Spinal cord (tissue), 10 donors: Measurements from ENCODE around the gene XAB2. TPM values are rescaled to one million over a fixed set of nuclear protein-coding genes. Genes with fewer than 3 reads are reported as not detected.
"Not testable (repeated sequence)": the region's sequence is repeated elsewhere in the genome, so short reads cannot be mapped to it uniquely, and the experiment has no call there.

Experiments
- DNase-seq, 6 donors: peaks; one replicate each; pipeline versions ENCODE4 v3.0.0 to v3.0.0-alpha.2; 2013 to 2015; ENCODE audit warnings: low spot score in 6 of 6, low read depth in 4 of 6
- H3K27ac ChIP-seq: one replicate; pipeline ENCODE4 v1.5.1; 2013; ENCODE audit warnings: low read depth, low read length, control low read depth
- H3K27me3 ChIP-seq: one replicate; pipeline ENCODE4 v1.6.1; 2013; ENCODE audit warnings: low read length; ENCODE audit not compliant: control insufficient read depth, insufficient read depth
- H3K36me3 ChIP-seq: one replicate; pipeline ENCODE4 v1.6.1; 2013; ENCODE audit warnings: low read length; ENCODE audit not compliant: control insufficient read depth, insufficient read depth
- H3K4me1 ChIP-seq: one replicate; pipeline ENCODE4 v1.6.1; 2013; ENCODE audit warnings: low read length; ENCODE audit not compliant: control insufficient read depth, insufficient read depth
- H3K4me3 ChIP-seq: one replicate; pipeline ENCODE4 v1.5.1; 2013; ENCODE audit warnings: low read depth, low read length, control low read depth
- H3K9me3 ChIP-seq: one replicate; pipeline ENCODE4 v1.6.1; 2013; ENCODE audit warnings: low read length; ENCODE audit not compliant: control insufficient read depth, insufficient read depth
- WGBS: methylation state at CpG from one replicate; pipeline ENCODE4 v1.1.5; 2013; ENCODE audit warnings: missing lambda C conversion rate; ENCODE audit not compliant: insufficient coverage; 5-methylcytosine and 5-hydroxymethylcytosine counted together
- polyA plus RNA-seq, 2 donors: library from polyadenylated mRNA; unstranded; fragments of 120-200 nt; gene quantifications; one replicate each; pipeline ENCODE4 v1.2.1, GENCODE V29; 2013; ENCODE audit not compliant: insufficient read length in 2 of 2
- total RNA-seq, 2 donors: library from RNA; depleted of rRNA in 1 of 2; stranded (reverse); fragments of 120-200 nt in 1 of 2; fragments of >200 nt in 1 of 2; gene quantifications; one replicate each; pipeline versions ENCODE4 v1.2.3 to v1.2.4, GENCODE V29; 2013 to 2014
- donor health status: healthy.

XAB2 gene
- total and polyA plus RNA-seq, 4 donors, result 18.6 to 38.5 (median 32.0) TPM

- WGBS, result 2% methylated on average over 24 of the region's 28 CpGs
- Histone ChIP-seq H3K4me3 (no peak overlapping the region), H3K36me3 (peaks cover 2% of the 10 kb centered on the region), H3K9me3 (no peaks in the 10 kb centered on the region), H3K27ac (no peak overlapping the region), H3K4me1 (peaks cover 5% of the 10 kb centered on the region), H3K27me3 (peaks cover 5% of the 10 kb centered on the region)
- DNase-seq, result peak; percentile 28 to 90 (median 66)
Measured at GRCh38 chr19:7652061-7652641, 22.8 kb upstream of the XAB2 start.

DNA sequence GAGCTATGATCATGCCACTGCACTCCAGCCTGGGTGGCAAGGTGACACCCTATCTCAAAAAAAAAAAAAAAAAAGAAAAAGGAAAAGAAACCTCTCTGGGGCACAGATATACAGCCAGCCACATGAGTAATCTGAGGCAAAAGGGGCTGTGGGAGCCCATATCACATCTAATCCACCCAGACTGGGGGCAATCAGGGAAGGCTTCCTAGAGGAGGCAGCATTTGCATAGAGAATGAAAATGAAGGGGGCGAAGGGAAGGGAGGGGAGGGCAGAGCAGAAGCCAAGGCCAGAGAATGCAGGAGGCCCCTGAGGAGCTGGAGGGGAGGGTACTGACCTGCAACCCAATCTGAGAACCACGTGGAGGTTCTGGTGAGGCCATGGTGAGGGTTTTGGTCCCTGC lies 20.8 kb upstream of the XAB2 start:
- H3K27me3 ChIP-seq, result peaks cover 5% of the 10 kb centered on the region
- no peaks in the 10 kb centered on the region for H3K9me3 ChIP-seq
- 44% methylated on average over 2 of the region's 2 CpGs for WGBS
- DNase-seq, result no peak
- H3K4me1 ChIP-seq, result peaks cover 5% of the 10 kb centered on the region
- H3K36me3 ChIP-seq, result peaks cover 5% of the 10 kb centered on the region
- H3K4me3 ChIP-seq, result no peak overlapping the region
- H3K27ac ChIP-seq, result no peak overlapping the region

DNA sequence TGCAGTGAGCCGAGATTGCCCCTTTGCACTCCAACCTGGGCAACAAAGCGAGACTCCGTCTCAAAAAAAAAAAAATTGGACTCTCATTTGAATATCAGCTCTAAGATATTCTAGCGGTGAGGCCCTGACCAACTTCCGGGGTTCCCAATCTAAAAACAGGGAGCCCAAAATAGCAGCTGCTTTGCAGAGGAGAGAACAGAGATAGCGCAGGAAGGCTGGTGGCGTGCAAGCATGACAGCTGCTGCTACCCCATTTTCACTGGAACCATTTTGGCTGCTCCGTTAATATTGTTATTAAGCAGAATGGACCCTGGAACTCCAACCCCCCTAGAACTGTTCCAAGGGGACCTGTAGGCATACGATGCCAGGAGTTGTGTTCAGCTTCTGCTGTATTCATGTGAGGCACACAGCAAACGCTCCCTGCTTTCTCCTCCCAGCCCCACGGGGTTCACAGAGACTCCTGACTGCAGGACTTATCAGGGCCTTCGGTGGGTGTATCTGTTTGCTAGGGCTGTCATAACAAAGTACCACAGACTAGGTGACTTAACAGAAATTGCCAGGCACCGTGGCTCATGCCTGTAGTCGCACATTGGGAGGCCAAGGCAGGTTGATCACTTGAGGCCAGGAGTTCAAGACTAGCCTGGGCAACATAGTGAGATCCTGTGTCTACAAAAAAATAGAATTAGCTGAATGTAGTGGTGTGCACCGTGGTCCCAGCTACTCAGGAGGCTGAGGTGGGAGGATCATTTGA lies 19.1 kb upstream of the XAB2 start:
- Histone ChIP-seq H3K9me3 (no peaks in the 10 kb centered on the region), H3K4me1 (peaks cover 5% of the 10 kb centered on the region), H3K36me3 (peaks cover 5% of the 10 kb centered on the region), H3K27ac (no peak overlapping the region), H3K4me3 (no peak overlapping the region), H3K27me3 (peaks cover 5% of the 10 kb centered on the region)
- no peak for DNase-seq
- WGBS, result 87% methylated on average over 14 of the region's 15 CpGs

- DNase-seq, result no peak
- WGBS, result 93% methylated on average over 26 of the region's 26 CpGs
- peaks cover under 1% of the 10 kb centered on the region for H3K4me1 ChIP-seq
Measured at GRCh38 chr19:7647156-7647555, 17.8 kb upstream of the XAB2 start.

GRCh38 chr19:7646426-7646700 lies 17.0 kb upstream of the XAB2 start:
- Histone ChIP-seq H3K4me3 (no peak overlapping the region), H3K36me3 (peaks cover 8% of the 10 kb centered on the region), H3K4me1 (no peaks in the 10 kb centered on the region), H3K9me3 (no peaks in the 10 kb centered on the region), H3K27ac (no peak overlapping the region), H3K27me3 (peaks cover 4% of the 10 kb centered on the region)
- 83% methylated on average over 8 of the region's 8 CpGs for WGBS
- DNase-seq, result no peak

More at GRCh38 chr19:7647156-7647555, 17.8 kb upstream of the XAB2 start:
- Histone ChIP-seq H3K36me3 (peaks cover 8% of the 10 kb centered on the region), H3K4me3 (no peak overlapping the region), H3K9me3 (no peaks in the 10 kb centered on the region), H3K27ac (no peak overlapping the region), H3K27me3 (peaks cover 5% of the 10 kb centered on the region)

DNA sequence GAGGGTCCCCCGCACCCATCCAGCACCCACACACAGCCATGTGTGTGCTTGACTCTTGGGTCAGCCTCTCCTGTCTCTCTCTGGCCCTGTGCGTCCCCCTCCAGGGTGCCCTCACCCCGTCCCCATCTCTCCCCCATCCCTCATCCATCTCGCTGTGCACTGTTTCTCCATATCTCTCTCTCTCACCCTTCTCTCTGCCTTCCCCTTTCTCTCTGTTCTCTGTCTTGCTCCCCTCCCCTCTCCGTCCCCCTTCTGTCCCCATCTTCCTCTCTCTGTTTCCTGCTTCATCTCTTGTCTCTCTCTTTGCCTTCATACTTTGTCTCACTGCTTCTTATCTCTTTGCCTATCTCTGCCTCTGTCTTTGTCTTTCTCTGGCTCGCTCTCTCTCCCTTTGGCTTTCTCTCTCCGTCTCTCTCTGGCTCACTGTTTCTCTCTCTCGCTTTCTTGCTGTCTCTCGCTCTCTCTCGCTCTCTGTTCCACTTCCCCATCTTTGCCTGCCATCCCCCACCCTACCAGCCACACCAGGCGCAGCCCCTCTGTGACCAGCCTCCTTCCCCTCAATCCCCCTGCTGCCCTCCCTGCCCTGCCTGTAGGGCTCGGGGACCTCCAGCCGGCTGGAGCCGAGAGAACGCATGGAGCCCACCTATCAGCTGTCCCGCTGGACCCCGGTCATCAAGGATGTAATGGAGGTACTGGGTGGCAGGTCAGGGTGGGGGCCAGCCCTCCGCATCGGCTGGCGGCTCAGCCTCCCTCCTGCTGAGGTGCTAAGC lies 16.5 kb upstream of the XAB2 start:
- Histone ChIP-seq H3K4me1 (no peaks in the 10 kb centered on the region), H3K27ac (no peak overlapping the region), H3K27me3 (peaks cover under 1% of the 10 kb centered on the region), H3K4me3 (no peak overlapping the region), H3K36me3 (peaks cover 8% of the 10 kb centered on the region), H3K9me3 (no peaks in the 10 kb centered on the region)
- no peak for DNase-seq
- WGBS, result 53% methylated on average over 19 of the region's 20 CpGs

- H3K9me3 ChIP-seq, result no peaks in the 10 kb centered on the region
- no peaks in the 10 kb centered on the region for H3K27me3 ChIP-seq
- no peak for DNase-seq
- H3K36me3 ChIP-seq, result peaks cover 8% of the 10 kb centered on the region
- H3K4me3 ChIP-seq, result no peak overlapping the region
- H3K27ac ChIP-seq, result no peak overlapping the region
- WGBS, result 84% methylated on average over 11 of the region's 14 CpGs
- no peaks in the 10 kb centered on the region for H3K4me1 ChIP-seq
Measured at GRCh38 chr19:7645163-7645562, 15.8 kb upstream of the XAB2 start.

DNA sequence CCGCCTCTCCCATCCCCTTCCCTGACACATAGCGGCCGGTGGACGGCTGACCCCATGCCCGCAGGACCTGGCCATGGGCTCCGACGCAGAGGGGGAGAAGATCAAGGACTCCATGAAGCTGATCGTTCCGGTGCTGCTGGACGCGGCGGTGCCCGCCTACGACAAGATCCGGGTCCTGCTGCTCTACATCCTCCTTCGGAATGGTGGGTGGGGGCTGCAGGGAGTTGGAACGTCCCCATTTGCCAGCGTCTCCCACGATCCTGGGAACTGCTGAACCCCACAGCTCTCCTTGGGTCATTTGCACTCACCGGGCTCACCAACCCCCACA lies 15.2 kb upstream of the XAB2 start:
- no peaks in the 10 kb centered on the region for H3K27me3 ChIP-seq
- H3K4me3 ChIP-seq, result no peak overlapping the region
- no peaks in the 10 kb centered on the region for H3K4me1 ChIP-seq
- 94% methylated on average over 19 of the region's 20 CpGs for WGBS
- H3K9me3 ChIP-seq, result no peaks in the 10 kb centered on the region
- peaks cover 8% of the 10 kb centered on the region for H3K36me3 ChIP-seq
- no peak for DNase-seq
- H3K27ac ChIP-seq, result no peak overlapping the region

DNA sequence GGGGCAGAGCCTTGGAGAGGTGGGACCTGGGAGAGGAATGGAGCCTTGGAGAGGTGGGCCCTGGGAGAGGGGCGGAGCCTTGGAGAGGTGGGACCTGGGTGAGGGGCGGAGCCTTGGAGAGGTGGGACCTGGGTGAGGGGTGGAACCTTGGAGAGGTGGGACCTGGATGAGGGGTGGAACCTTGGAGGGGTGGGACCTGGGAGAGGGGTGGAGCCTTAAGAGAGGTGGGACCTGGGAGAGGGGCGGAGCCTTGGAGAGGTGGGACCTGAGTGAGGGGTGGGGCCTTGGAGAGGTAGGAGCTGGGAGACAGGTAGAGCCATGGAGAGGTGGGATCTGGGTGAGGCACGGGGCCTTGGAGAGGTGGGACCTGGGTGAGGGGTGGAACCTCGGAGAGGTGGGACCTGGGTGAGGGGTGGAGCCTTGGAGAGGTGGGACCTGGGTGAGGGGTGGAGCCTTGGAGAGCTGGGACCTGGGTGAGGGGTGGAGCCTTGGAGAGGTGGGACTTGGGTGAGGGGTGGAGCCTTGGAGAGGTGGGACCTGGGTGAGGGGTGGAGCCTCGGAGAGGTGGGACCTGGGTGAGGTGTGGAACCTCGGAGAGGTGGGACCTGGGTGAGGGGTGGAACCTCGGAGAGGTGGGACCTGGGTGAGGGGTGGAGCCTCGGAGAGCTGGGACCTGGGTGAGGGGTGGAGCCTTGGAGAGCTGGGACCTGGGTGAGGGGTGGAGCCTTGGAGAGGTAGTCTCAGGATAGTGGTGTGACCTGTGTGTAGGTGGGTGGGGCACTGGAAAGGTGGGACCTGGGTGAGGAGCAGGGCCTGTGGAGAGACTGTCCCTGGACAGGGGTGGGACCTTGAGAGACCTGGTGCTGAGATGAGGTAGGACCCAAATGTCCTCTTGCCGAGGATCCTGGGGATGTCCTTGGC lies 14.5 kb upstream of the XAB2 start:
- H3K36me3 ChIP-seq, H3K27ac ChIP-seq, H3K4me1 ChIP-seq, H3K27me3 ChIP-seq, H3K4me3 ChIP-seq, DNase-seq, H3K9me3 ChIP-seq: not testable (repeated sequence)
- WGBS, result 60% methylated on average over 8 of the region's 10 CpGs
